ENCODE results near the gene USP20.

The USP20 gene

GRCh38 chr9:129857207-129857606 lies 21.9 kb downstream of the USP20 start:
- DNase-seq (ENCODE audit: low spot score) = no peak

GRCh38 chr9:129858167-129858962 lies 23.1 kb downstream of the USP20 start:
- no peak for DNase-seq (ENCODE audit: low spot score)

GRCh38 chr9:129860653-129861446 lies 25.6 kb downstream of the USP20 start:
- DNase-seq (ENCODE audit: low spot score) = no peak

GRCh38 chr9:129861447-129861827 lies 26.2 kb downstream of the USP20 start:
- no peak for DNase-seq (ENCODE audit: low spot score)

GRCh38 chr9:129863059-129863690 lies 27.9 kb downstream of the USP20 start:
- DNase-seq (ENCODE audit: low spot score) = no peak

GRCh38 chr9:129864991-129865647 lies 29.9 kb downstream of the USP20 start:
- DNase-seq (ENCODE audit: low spot score) = no peak

GRCh38 chr9:129865668-129866320 lies 30.5 kb downstream of the USP20 start:
- DNase-seq (ENCODE audit: low spot score) = no peak

- DNase-seq (ENCODE audit: low spot score) = no peak
These were observed 31.3 kb downstream of the USP20 start for GRCh38 chr9:129866394-129867135.

- DNase-seq (ENCODE audit: low spot score) = no peak
These were observed 32.1 kb downstream of the USP20 start for GRCh38 chr9:129867136-129868022.

- DNase-seq (ENCODE audit: low spot score) = no peak
These were observed 33.0 kb downstream of the USP20 start for GRCh38 chr9:129868023-129868871.

GRCh38 chr9:129868872-129869486 lies 33.7 kb downstream of the USP20 start:
- DNase-seq (ENCODE audit: low spot score) = no peak

- no peak for DNase-seq (ENCODE audit: low spot score)
These were observed 34.6 kb downstream of the USP20 start for GRCh38 chr9:129869585-129870501.

- DNase-seq (ENCODE audit: low spot score) = no peak
These were observed 35.8 kb downstream of the USP20 start for GRCh38 chr9:129871046-129871445.

GRCh38 chr9:129873563-129874190 lies 38.4 kb downstream of the USP20 start:
- no peak for DNase-seq (ENCODE audit: low spot score)

- DNase-seq (ENCODE audit: low spot score) = no peak
These were observed 39.2 kb downstream of the USP20 start for GRCh38 chr9:129874261-129875101.

GRCh38 chr9:129875181-129875611 lies 39.9 kb downstream of the USP20 start:
- DNase-seq (ENCODE audit: low spot score) = no peak

Measured in putamen (tissue), 1 donor.